HG03575 (cell line): ENCODE measurements around the gene RNF112.

Experiments
- ATAC-seq: cut with Tn5 transposase; IDR thresholded peaks from one replicate; pipeline ENCODE4 v1.9.1; 2021; ENCODE audit not compliant: unreplicated experiment, insufficient number of reproducible peaks, low FRiP score; ENCODE audit errors: extremely low read depth

RNF112 gene

DNA sequence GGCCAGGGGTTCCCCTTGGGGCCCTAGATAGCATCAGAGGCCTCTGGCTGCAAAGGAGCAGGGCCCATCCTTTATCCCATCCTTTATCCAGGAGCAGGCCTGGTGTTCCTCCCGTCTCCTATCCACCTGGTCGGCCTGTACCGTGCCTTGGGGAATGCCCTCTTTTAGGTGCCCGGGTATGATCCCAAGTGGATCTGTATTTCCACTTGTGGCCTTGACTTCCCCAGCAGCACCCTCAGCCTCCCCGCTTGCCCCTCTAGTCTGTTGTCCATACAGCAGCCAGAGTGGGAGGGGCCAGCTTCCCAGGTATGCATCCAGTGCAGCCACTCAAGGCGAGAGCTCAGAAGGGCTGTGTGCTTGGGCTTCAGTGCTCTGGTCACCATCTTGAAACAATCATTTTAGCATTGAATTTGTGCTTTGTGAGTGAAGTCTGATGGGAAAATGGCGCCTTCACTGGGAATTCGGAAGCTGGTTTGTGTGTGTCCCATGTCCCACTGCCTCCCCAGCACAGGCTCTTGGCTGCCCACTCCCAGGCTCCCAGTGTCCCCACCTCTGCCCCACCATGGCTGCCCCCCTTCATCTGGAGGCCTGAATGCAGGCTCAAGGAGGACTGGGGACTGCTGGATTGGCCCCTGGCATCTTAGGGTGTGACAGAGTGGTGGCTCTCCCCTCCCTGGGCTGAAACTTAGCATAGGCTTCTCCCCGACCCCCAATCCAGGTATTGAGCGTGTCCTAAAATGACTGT, 3.3 kb upstream of the RNF112 start:
- ATAC-seq, result no peak

DNA sequence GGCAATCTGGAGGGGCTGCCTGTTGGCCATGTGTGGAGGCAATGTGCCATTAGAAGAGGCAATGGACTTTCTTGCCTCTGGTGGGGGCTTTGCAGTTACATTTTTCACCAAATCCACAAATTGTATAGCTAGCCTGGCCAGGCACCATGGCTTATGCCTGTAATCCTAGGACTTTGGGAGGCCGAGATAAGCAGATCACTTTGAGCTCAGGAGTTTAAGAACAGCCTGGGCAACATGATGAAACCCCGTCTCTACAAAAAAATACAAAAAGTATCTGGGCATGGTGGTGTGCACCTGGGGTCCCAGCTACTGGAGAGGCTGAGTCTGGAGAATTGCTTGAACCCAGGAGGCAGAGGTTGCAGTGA, 2.7 kb upstream of the RNF112 start:
- ATAC-seq, result no peak

DNA sequence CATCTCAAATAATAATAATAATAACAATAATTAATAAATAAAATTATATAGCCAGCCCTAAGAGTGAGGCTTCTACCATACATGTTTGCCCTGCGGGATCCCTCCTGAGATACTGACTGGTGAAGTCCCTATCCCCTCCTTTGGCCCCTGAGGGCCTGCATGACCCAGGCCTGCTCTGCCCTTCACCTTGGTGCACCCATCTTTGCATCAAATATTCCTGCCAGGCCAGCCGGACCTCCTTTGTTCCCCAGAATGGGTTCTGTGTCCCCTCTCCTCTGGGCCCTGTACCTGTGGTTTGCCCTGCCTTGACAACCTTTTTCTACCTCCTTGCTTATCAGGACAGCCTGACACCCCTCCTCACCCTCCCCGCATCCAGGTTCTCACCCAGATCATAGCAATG, 2.0 kb upstream of the RNF112 start:
- ATAC-seq, result no peak

DNA sequence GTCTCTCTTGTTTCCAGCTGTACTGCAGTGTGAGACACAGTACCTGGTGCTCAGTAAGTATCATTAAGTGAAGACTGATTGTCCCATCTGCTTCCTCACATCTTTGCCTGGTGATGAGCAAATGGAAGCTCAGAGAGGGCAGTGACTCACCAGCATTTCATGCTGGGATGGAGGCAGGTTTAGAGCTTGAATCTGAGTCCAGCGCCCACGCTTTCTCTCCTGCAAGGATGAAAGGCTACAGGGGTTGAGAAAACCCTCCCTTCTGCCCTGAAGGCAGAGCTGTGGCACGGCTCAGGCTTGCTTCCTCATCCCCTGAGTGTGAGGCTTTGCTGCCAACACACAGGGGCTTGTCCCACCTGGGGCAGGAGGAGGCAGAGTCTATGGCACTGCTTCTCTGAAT, 1.5 kb upstream of the RNF112 start:
- ATAC-seq, result no peak

DNA sequence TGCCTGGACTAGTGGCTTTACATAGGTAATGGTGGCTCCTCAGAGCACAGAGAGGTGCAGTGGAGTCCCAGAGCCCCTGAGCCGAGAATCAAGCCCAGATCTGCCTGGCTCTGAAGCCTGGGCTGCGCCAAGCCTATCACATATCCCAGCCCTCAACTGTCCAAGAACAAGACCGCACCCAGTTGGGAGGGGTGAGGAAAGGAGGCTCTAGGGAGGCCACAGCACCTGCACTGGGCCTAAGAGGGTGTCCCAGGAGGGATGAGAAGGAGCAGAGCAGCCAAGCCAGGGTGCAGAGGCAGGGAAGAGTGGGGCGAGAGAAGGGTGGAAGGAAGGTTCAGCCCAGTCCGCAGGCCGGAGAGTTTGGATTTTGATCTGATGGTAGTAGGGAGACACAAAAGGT, 941 bp upstream of the RNF112 start:
- ATAC-seq, result no peak

DNA sequence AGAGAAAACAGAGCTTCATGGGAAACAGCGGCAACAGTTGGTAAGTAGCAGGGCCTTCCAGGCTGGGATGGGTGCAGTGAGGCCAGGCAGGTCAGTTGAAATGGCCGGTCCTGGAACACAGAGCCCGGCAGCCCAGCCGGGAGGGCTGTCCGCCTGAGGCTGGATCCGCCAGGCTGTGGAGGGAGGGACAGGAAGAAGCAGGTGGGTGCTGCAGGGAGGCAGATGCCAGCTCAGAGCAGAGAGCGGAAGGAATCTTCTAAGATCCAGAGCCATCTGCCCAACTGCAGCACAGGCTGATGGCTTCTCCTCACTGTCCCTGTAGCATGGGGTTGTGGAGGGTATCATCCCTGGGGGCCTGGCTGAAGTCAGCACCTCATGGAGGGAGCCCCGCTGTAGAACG, 599 bp downstream of the RNF112 start:
- ATAC-seq, result no peak

DNA sequence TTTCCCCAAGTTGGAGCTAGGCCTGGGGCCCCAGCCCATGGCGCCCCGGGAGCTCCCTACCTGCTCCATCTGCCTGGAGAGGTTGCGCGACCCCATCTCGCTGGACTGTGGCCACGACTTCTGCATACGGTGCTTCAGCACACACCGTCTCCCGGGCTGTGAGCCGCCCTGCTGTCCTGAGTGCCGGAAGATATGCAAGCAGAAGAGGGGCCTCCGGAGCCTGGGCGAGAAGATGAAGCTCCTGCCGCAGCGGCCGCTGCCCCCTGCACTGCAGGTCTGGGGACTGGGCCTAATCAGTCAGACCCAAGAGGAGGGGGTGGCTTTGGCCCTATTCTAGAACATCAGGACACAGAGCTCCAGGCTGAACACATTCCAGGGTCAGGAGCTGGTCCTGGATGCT, 1.5 kb downstream of the RNF112 start:
- no peak for ATAC-seq

DNA sequence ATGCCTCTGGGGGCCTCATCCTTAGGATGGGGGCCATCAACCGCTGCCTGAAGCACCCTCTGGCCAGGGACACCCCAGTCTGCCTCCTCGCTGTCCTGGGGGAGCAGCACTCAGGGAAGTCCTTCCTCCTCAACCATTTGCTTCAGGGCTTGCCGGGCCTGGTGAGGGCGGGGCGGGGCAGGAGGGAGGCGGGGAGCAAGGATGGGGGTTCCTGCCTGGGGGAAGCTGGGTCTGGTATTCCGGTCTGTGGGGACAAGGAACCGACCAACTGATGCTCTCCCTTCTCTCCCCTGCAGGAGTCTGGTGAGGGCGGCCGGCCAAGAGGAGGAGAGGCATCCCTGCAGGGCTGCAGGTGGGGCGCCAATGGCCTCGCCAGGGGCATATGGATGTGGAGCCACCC, 2.0 kb downstream of the RNF112 start:
- ATAC-seq, result no peak

DNA sequence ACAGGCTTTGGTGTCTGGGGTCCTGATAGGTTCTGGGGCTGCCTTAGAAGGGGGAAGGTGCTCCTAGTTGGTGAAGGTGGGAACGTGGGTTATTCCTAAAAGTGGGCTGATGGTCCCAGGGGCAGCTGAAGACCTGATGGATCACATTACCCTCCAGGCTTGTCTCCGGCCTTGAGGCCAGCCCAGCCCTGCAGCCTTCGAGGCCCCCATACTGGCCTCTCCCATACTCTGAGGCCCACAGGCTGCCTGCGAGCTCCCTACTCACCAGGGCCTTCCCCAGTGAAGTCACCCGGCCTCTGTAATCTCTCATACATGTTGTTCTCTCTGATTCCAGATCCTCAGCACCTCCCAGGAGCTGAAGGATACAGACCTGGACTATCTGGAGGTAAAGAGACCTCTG, 2.7 kb downstream of the RNF112 start:
- ATAC-seq, result no peak

DNA sequence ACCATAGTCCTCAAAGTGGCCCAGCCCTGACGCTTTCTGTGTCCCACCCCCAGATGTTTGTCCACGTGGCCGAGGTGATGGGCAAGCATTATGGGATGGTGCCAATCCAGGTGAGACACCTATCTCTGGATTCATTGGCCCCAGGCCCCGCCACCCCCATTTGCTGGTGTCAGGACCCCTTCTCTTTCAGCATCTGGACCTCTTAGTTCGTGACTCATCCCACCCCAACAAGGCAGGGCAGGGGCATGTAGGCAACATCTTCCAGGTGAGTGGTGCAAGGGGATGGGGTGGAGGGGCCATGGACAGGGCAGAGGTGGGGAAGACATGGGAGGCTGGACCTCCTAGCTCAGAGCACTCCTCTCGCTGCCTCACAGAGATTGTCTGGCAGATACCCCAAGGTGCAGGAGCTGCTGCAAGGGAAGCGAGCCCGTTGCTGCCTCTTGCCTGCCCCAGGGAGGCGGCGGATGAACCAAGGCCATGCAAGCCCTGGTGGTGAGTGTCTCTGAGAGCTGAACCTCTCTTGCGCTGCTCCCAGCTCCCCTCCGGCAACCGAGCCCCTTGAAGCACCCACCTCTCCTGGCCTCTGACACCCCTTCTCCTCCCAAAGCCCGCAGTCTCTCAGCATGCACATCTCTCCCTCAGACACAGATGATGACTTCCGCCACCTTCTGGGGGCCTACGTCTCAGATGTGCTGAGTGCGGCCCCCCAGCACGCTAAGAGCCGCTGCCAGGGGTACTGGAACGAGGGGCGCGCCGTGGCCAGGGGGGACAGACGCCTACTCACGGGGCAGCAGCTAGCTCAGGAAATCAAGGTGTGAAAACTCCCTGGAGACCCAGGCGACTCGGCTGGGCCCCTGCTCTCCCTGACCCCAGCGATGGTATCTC, 3.6 kb downstream of the RNF112 start:
- ATAC-seq, result no peak

DNA sequence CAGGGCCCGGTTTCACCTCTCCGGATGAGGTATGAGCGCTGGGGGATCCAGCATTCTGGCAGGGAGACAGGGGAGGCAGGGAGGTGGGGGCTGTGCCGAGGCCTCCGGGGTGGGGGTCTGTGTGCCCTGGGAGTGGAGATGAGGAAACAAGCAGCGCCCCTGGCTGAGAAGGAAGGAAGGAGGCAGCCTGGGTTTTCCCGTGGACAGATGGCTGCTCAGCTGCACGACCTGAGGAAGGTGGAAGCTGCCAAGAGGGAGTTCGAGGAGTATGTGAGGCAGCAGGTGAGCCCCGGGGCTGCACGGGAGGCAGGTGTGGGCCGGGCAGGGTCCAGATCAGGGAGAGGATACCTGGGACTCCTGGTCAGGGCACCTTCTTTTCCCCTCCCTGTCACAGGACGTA, 4.3 kb downstream of the RNF112 start:
- no peak for ATAC-seq

DNA sequence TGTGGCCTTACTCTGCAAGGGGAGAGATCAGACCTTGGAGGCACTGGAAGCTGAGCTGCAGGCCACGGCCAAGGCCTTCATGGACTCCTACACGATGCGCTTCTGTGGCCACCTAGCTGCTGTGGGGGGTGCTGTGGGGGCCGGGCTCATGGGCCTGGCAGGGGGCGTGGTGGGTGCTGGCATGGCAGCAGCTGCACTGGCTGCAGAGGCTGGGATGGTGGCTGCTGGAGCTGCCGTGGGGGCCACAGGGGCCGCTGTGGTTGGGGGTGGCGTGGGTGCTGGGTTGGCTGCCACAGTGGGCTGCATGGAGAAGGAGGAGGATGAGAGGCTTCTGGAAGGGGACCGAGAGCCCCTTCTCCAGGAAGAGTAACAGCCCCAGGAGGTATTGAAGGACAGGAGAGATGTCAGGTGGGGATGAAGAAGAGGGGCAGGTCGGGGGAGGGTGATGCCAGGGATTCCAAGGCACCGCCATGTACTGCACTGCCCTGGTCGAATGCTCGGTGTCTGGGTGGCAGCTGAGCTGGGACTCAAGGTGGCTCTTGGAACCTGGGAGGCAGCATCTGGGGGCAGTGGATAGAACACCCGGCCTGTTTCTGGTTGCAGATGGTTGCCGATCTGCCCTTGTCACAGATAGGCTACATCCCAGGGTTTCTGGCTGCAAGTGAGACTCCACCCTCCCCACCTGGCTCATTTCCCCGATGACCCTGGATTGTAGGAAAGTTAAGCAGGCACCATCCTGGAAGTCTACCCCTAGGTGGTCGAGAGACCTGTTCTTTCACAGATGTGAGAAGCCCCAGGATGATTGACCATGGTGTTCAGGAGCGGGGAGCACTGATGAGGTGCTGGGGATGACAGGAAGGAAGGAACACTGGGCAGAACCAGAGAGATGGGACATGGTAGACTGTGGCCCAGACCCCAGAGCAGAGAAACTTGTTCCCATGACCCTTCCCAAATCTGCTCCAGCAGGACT, 5.1 kb downstream of the RNF112 start:
- no peak for ATAC-seq

DNA sequence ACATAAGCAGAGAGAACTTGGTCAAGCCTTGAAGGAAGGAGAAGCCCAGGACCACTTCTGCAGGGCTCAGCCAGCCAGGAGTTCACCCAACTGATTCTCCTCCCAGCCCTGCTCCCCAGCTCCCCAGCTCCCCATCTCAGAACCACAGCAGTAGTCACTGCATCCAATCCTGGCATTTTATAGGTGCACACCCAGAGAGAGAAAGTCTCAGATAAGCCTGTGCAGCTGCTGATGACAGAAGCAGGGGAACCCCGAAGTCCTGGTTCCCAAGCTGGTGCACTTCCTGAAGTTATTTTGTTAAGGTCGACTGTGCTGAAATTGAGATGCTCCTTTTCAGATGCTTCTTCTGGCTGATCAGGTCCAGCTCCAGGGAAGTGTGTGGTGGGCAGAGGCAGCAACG, 6.6 kb downstream of the RNF112 start:
- ATAC-seq, result no peak

DNA sequence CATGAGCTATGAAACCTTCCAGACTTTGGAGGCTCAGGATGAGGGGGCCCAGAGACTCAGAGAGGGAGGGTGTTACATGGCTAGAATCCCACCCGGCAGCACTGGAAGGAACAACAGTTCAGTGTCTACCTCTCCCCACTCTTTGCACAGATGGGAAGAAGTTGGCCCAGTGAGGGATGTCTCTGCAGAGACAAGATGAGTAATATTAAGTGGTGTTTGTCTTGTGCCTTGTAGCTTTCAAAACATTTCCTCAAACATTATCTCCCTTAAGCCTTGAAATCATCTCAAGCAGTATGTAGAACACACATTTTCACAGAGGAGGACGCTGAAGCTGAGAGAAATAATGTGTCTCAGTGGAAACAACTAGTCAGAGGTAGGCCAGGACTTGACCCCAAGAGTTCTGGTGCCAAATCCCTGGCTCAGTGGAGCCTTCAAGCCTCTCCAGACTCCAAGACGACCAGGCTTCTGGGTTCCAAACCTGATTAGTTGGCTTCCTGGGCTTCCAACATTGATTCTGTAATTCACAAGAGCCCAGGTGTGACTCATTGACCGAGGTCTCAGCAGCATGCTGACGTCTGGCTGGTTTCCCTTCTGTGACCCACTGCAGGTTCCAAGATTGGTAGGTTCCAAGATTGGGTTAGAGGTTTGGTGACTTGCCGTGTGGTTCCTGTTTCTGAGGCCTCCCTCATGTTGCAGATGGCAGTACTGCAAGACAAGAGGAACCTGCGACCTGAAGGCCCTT, 7.4 kb downstream of the RNF112 start:
- ATAC-seq, result no peak

DNA sequence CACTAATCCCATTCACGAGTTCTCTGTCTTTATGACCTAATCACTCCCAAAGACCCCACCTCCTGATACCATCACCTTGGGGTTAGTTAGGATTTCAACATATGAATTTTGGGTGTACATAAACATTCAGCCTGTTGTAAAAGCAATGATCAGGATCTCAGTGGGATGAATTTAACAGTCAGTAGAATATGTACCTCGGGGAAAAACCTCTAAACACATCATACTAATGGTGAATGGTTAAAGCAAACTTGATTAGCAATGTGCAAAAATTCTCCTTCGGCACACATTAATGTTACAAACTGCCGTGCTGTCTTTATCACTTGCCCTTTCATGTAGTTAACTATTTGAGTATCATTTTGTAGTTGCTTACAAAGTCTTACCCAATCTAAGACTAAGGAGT, 10.2 kb downstream of the RNF112 start:
- ATAC-seq, result no peak

DNA sequence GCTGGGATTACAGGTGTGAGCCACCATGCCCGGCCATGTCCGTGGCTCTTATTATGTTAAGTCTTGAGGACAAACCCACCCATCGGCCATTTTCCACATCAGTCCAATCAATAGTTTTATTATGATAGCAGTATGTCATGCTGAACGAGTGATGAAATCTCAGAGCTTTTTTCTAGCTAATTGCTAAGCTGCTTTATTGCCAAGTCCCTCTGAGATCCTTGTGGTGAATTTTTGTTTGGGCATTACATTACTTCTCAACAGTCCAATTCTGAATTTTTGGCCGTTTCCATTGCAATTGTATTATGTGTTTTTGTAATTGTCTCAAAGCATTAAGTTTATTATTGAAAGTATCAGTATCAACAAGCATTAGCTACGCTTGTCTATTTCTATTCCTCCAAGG, 10.9 kb downstream of the RNF112 start:
- ATAC-seq, result no peak

DNA sequence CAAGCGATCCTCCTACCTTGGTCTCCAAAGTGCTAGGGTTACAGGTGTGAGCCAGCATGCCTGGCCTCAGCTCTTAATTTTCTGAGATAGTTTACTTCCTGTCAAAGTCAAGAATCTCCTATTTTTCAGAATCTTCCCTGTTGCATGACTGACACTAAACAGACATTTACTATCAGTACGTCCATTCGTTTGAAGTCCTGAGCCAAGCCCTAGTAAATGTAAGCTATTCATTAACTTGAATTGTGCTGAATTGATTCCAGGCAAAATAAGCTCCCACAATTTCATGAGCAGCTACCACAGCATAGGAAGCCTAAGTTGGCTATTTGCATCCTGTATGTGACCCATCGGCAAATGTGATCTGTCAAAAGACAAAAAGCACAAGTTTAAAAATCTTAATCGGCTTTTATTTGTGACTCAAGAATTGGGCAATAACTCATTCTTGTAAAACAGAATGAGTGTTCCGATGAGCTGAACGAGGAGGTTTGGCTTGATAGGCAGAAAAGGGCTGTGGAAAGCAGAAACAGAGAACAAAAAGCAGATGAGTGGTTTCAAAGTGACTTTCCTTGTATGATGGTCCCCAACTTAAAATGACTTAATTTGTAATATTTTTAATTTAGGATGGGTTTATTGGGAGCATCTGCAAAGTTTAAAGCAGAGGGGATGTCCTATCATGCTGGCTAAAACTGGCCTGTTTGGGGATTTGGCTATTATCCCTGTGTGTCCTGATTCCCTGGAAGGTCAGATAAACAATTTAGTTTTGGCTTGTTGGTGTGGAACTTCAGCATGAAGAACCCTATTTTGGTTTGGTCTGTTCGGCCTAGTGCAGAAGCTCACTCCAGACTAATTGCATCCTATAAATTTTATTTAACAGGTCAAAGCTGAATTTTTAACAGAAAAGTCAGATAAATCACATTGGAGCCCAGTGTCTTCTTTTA, 14.2 kb downstream of the RNF112 start:
- no peak for ATAC-seq

DNA sequence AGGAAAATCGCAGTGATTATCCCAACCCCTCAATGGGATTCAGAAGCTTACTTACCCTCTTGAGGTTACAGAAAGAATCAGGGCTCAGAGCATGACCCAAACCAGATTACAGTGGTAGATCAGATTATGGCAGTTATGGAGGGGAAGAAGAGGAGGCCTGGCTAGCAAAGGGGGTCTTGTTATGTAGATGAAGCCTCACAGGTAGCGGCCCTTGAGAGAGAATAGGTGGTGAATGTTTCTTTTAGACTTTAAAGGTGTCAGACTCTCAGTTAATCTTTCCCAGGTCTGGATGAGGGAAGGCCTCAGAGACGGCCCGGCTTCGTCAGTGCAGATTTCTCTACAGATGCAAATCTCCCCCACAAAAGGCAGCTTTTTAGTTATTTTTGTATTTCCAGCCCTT, 15.6 kb downstream of the RNF112 start:
- ATAC-seq, result no peak
